T-helper 1 cell (primary cell): Measurements from ENCODE around the gene MPC1.
A peak's percentile ranks its signal among the peaks of the same experiment; 100 is the strongest.

Experiments
- DNase-seq, 5 donors: peaks; one replicate each; pipeline ENCODE4 v3.0.0-alpha.2; 2012 to 2020
- total RNA-seq, 4 donors: gene quantifications; one replicate each; lab custom pipeline; 2026; lab: John Stamatoyannopoulos, UW

Gene MPC1
- total RNA-seq = 15.5 to 21.0 (median 17.4) reads per million in 4 donors

GRCh38 chr6:166382933-166383801 lies at the start of gene MPC1:
TSS of gene MPC1 (minus strand) at chr6:166382940. CDS start at chr6:166382876, 64 bp downstream.
- peak; percentile 84 to 95 (median 88) for DNase-seq

GRCh38 chr6:166430269-166430668 lies 47.5 kb upstream of the MPC1 start:
- DNase-seq = no peak

GRCh38 chr6:166424431-166424830 lies 41.7 kb upstream of the MPC1 start:
- no peak for DNase-seq

- no peak for DNase-seq
Measured at GRCh38 chr6:166423781-166424180, 41.0 kb upstream of the MPC1 start.

- DNase-seq = no peak
Measured at GRCh38 chr6:166423051-166423745, 40.5 kb upstream of the MPC1 start.

GRCh38 chr6:166422201-166422940 lies 39.6 kb upstream of the MPC1 start:
- DNase-seq = no peak

- no peak for DNase-seq
Measured at GRCh38 chr6:166420351-166420750, 37.6 kb upstream of the MPC1 start.

GRCh38 chr6:166419717-166420116 lies 37.0 kb upstream of the MPC1 start:
- no peak for DNase-seq

GRCh38 chr6:166419286-166419685 lies 36.5 kb upstream of the MPC1 start:
- peak in 4 of 5 donors; percentile 24 to 77 (median 42) for DNase-seq

- DNase-seq = no peak
Measured at GRCh38 chr6:166418691-166419143, 36.0 kb upstream of the MPC1 start.

GRCh38 chr6:166417285-166417691 lies 34.5 kb upstream of the MPC1 start:
- peak in 4 of 5 donors; percentile 40 to 88 (median 48) for DNase-seq

GRCh38 chr6:166415833-166416347 lies 33.1 kb upstream of the MPC1 start:
- no peak for DNase-seq

GRCh38 chr6:166415306-166415705 lies 32.6 kb upstream of the MPC1 start:
- peak in 1 of 5 donors; percentile 75 for DNase-seq

- peak in 1 of 5 donors; percentile 12 for DNase-seq
Measured at GRCh38 chr6:166413491-166413951, 30.8 kb upstream of the MPC1 start.

GRCh38 chr6:166412911-166413384 lies 30.2 kb upstream of the MPC1 start:
- DNase-seq = no peak

GRCh38 chr6:166412156-166412910 lies 29.6 kb upstream of the MPC1 start:
- no peak for DNase-seq

GRCh38 chr6:166411721-166412151 lies 29.0 kb upstream of the MPC1 start:
- DNase-seq = peak in 1 of 5 donors; percentile 23

GRCh38 chr6:166411271-166411670 lies 28.5 kb upstream of the MPC1 start:
- no peak for DNase-seq

GRCh38 chr6:166410426-166410935 lies 27.7 kb upstream of the MPC1 start:
- no peak for DNase-seq

- no peak for DNase-seq
Measured at GRCh38 chr6:166408936-166409755, 26.4 kb upstream of the MPC1 start.
